ENCODE data around the gene ACOT9. TPM values are rescaled to one million over a fixed set of nuclear protein-coding genes. Genes with fewer than 3 reads are reported as not detected.

The ACOT9 gene
- polyA plus RNA-seq, 1 donor from 2014 or later, result 3.1 TPM

DNA sequence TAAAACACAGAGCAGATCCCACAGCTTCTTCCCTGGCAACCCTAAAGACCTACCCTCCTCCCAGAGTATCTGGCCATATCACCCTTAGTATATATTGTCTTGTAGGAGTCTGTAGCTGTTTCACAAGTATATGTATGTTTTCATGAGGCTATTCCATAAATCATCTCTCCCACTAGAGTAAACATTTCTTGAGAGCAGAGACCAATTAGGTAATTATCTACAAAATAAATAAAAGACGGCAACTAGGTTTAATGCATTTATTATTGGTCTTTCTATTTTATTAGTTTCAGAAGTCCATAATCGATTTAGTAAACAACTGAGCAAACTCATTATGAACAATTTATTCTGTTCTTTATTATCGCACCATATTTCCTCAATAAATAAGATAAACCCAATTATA, 7.0 kb downstream of the ACOT9 start:
- H3K4me3 ChIP-seq (ENCODE audit: low read length), result no peak overlapping the region
- H3K36me3 ChIP-seq (ENCODE audit: insufficient read depth, low read length), result no peaks in the 10 kb centered on the region
- H3F3A ChIP-seq (ENCODE audit: insufficient read depth, low read length, poor library complexity, severe bottlenecking), result no peaks in the 10 kb centered on the region
- no peaks in the 10 kb centered on the region for H3K79me2 ChIP-seq (replicated peaks; ENCODE audit: insufficient read depth, low read length)
- H4K20me1 ChIP-seq (ENCODE audit: insufficient read depth), result no peaks in the 10 kb centered on the region
- no peaks in the 10 kb centered on the region for H3K9me2 ChIP-seq (ENCODE audit: insufficient read depth, low read length)
- no peaks in the 10 kb centered on the region for H3K9me3 ChIP-seq (ENCODE audit: low read length)
- no peak overlapping the region for H2AFZ ChIP-seq (ENCODE audit: low read depth, low read length)
- TF ChIP-seq POLR2AphosphoS5 (IDR thresholded peaks at IDR 0.05) (no peak), EP300 (conservative IDR thresholded peaks at IDR 0.05; ENCODE audit: poor library complexity, severe bottlenecking) (no peak), MXI1 (conservative IDR thresholded peaks at IDR 0.05; ENCODE audit: poor library complexity, severe bottlenecking) (no peak), EZH2 (IDR thresholded peaks at IDR 0.05; ENCODE audit: borderline replicate concordance, insufficient read depth, low read length, poor library complexity, severe bottlenecking) (no peak), RAD21 (conservative IDR thresholded peaks at IDR 0.05) (no peak), SMC3 (conservative IDR thresholded peaks at IDR 0.05; ENCODE audit: poor library complexity) (no peak), TAF1 (IDR thresholded peaks at IDR 0.05; ENCODE audit: low read depth) (no peak)
- TF ChIP-seq, protein P1, sequence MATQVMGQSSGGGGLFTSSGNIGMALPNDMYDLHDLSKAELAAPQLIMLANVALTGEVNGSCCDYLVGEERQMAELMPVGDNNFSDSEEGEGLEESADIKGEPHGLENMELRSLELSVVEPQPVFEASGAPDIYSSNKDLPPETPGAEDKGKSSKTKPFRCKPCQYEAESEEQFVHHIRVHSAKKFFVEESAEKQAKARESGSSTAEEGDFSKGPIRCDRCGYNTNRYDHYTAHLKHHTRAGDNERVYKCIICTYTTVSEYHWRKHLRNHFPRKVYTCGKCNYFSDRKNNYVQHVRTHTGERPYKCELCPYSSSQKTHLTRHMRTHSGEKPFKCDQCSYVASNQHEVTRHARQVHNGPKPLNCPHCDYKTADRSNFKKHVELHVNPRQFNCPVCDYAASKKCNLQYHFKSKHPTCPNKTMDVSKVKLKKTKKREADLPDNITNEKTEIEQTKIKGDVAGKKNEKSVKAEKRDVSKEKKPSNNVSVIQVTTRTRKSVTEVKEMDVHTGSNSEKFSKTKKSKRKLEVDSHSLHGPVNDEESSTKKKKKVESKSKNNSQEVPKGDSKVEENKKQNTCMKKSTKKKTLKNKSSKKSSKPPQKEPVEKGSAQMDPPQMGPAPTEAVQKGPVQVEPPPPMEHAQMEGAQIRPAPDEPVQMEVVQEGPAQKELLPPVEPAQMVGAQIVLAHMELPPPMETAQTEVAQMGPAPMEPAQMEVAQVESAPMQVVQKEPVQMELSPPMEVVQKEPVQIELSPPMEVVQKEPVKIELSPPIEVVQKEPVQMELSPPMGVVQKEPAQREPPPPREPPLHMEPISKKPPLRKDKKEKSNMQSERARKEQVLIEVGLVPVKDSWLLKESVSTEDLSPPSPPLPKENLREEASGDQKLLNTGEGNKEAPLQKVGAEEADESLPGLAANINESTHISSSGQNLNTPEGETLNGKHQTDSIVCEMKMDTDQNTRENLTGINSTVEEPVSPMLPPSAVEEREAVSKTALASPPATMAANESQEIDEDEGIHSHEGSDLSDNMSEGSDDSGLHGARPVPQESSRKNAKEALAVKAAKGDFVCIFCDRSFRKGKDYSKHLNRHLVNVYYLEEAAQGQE (IDR thresholded peaks at IDR 0.05; ENCODE audit: borderline replicate concordance), result no peak
- TF ChIP-seq, protein P2, sequence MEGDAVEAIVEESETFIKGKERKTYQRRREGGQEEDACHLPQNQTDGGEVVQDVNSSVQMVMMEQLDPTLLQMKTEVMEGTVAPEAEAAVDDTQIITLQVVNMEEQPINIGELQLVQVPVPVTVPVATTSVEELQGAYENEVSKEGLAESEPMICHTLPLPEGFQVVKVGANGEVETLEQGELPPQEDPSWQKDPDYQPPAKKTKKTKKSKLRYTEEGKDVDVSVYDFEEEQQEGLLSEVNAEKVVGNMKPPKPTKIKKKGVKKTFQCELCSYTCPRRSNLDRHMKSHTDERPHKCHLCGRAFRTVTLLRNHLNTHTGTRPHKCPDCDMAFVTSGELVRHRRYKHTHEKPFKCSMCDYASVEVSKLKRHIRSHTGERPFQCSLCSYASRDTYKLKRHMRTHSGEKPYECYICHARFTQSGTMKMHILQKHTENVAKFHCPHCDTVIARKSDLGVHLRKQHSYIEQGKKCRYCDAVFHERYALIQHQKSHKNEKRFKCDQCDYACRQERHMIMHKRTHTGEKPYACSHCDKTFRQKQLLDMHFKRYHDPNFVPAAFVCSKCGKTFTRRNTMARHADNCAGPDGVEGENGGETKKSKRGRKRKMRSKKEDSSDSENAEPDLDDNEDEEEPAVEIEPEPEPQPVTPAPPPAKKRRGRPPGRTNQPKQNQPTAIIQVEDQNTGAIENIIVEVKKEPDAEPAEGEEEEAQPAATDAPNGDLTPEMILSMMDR (IDR thresholded peaks at IDR 0.05; ENCODE audit: poor library complexity, severe bottlenecking), result no peak
- H3K27ac ChIP-seq (ENCODE audit: low read length), result no peak overlapping the region
- no peak overlapping the region for H3K9ac ChIP-seq (ENCODE audit: low read length)
- no peaks in the 10 kb centered on the region for H3K27me3 ChIP-seq (ENCODE audit: insufficient read depth, low read depth, low read length)
- H3K4me2 ChIP-seq (ENCODE audit: low read length), result no peak overlapping the region

DNA sequence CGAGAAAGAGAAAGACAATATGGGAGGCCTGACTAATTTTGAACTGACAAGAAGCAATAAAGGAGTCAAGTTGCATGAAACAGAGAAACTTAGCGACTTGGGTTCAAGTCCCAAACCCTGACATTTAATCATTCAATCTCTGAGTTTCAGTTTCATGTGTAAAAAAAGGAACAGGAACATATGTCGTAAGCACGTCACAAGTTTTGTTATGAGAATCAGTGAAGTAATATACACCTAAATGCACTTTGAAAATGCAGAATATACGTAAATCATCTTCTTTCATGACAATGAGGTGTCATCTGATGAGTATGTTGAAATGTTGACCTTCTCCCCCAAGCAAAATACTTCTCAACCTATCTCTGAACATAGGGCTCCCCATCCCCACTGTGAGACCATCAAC, 10.4 kb downstream of the ACOT9 start:
- no peaks in the 10 kb centered on the region for H3K79me2 ChIP-seq (replicated peaks; ENCODE audit: insufficient read depth, low read length)
- no peak overlapping the region for H3K27ac ChIP-seq (ENCODE audit: low read length)
- no peaks in the 10 kb centered on the region for H3F3A ChIP-seq (ENCODE audit: insufficient read depth, low read length, poor library complexity, severe bottlenecking)
- TF ChIP-seq, protein P2 (IDR thresholded peaks at IDR 0.05; ENCODE audit: poor library complexity, severe bottlenecking), result no peak
- no peak for TF ChIP-seq EZH2 (IDR thresholded peaks at IDR 0.05; ENCODE audit: borderline replicate concordance, insufficient read depth, low read length, poor library complexity, severe bottlenecking)
- TF ChIP-seq EP300 (conservative IDR thresholded peaks at IDR 0.05; ENCODE audit: poor library complexity, severe bottlenecking), result no peak
- TF ChIP-seq TAF1 (IDR thresholded peaks at IDR 0.05; ENCODE audit: low read depth), result no peak
- TF ChIP-seq RAD21 (conservative IDR thresholded peaks at IDR 0.05), result no peak
- TF ChIP-seq, protein P1 (IDR thresholded peaks at IDR 0.05; ENCODE audit: borderline replicate concordance), result no peak
- TF ChIP-seq POLR2AphosphoS5 (IDR thresholded peaks at IDR 0.05), result no peak
- TF ChIP-seq SMC3 (conservative IDR thresholded peaks at IDR 0.05; ENCODE audit: poor library complexity), result no peak
- TF ChIP-seq MXI1 (conservative IDR thresholded peaks at IDR 0.05; ENCODE audit: poor library complexity, severe bottlenecking), result no peak
- no peak overlapping the region for H3K4me2 ChIP-seq (ENCODE audit: low read length)
- H4K20me1 ChIP-seq (ENCODE audit: insufficient read depth), result no peaks in the 10 kb centered on the region
- H2AFZ ChIP-seq (ENCODE audit: low read depth, low read length), result no peak overlapping the region
- no peaks in the 10 kb centered on the region for H3K9me3 ChIP-seq (ENCODE audit: low read length)
- no peak overlapping the region for H3K4me3 ChIP-seq (ENCODE audit: low read length)
- no peak overlapping the region for H3K9ac ChIP-seq (ENCODE audit: low read length)
- H3K27me3 ChIP-seq (ENCODE audit: insufficient read depth, low read depth, low read length), result no peaks in the 10 kb centered on the region
- H3K36me3 ChIP-seq (ENCODE audit: insufficient read depth, low read length), result no peaks in the 10 kb centered on the region
- no peaks in the 10 kb centered on the region for H3K9me2 ChIP-seq (ENCODE audit: insufficient read depth, low read length)
